H1 (cell line): Measurements from ENCODE around the gene LAMA3. TPM values are rescaled to one million over a fixed set of nuclear protein-coding genes. Genes with fewer than 3 reads are reported as not detected.

Experiments
- CTCF ChIA-PET: fragments of 300-600 bp; sonication (Branson Sonifier 250); formaldehyde crosslinking; loops from one replicate; lab custom pipeline; 2021; ENCODE audit not compliant: partially characterized antibody; lab: Charles Lee
- POLR2A ChIA-PET: fragments of 300-600 bp; sonication (Branson Sonifier 250); formaldehyde crosslinking; loops from one replicate; lab custom pipeline; 2021; ENCODE audit warnings: inconsistent platforms; ENCODE audit not compliant: partially characterized antibody; lab: Charles Lee
- DNase-seq, 2 experiments: peaks; one replicate each; pipeline versions ENCODE4 v3.0.0 to v3.0.0-alpha.2; 2010 to 2022; ENCODE audit warnings: low spot score in 2 of 2, low read depth in 1 of 2, mixed read lengths in 1 of 2
- FAIRE-seq: peaks from 2 replicates; lab custom pipeline; 2011; peaks lifted over from hg19 to GRCh38; lab: Jason Lieb, UNC
- H2AFZ ChIP-seq: 2 replicates; pipeline ENCODE4 v1.8.1; 2012; ENCODE audit warnings: low read length, inconsistent platforms
- H2AK5ac ChIP-seq: 2 replicates; pipeline ENCODE4 v1.6.1; 2013; ENCODE audit warnings: low read depth, low read length
- H2BK120ac ChIP-seq: replicated peaks from 2 replicates; pipeline ENCODE3; 2013; ENCODE audit warnings: low read depth, low read length, inconsistent platforms
- H2BK12ac ChIP-seq: 2 replicates; pipeline ENCODE4 v1.6.1; 2013; ENCODE audit warnings: low read depth, low read length
- H2BK15ac ChIP-seq: 2 replicates; pipeline ENCODE4 v1.6.1; 2013; ENCODE audit warnings: low read length
- H2BK20ac ChIP-seq: 2 replicates; pipeline ENCODE4 v1.6.1; 2013; ENCODE audit warnings: low read length
- H2BK5ac ChIP-seq: 2 replicates; pipeline ENCODE4 v1.6.1; 2013; ENCODE audit warnings: low read depth, low read length
- H3K14ac ChIP-seq: 2 replicates; pipeline ENCODE4 v1.6.1; 2013; ENCODE audit warnings: inconsistent platforms; ENCODE audit not compliant: insufficient read length
- H3K18ac ChIP-seq: 2 replicates; pipeline ENCODE4 v1.6.1; 2013; ENCODE audit warnings: low read length; ENCODE audit errors: extremely low read depth
- H3K23ac ChIP-seq: 2 replicates; pipeline ENCODE4 v1.6.1; 2013; ENCODE audit warnings: inconsistent platforms; ENCODE audit not compliant: insufficient read length
- H3K23me2 ChIP-seq: 2 replicates; pipeline ENCODE4 v1.6.1; 2013; ENCODE audit warnings: low read depth, low read length
- H3K27ac ChIP-seq: 2 replicates; pipeline ENCODE4 v1.6.1; 2011; ENCODE audit warnings: low read depth, low read length, inconsistent platforms
- H3K27me3 ChIP-seq, 4 experiments: replicated peaks in 1 of 4; 1 replicate in 1 of 4; 2 replicates in 3 of 4; pipeline versions ENCODE4 v1.6.1 to v1.8.1; 2011 to 2013; ENCODE audit warnings: low read length in 3 of 4, mild to moderate bottlenecking in 3 of 4, inconsistent platforms in 2 of 4, mixed read lengths in 2 of 4, moderate library complexity in 1 of 4; ENCODE audit not compliant: control insufficient read depth in 3 of 4, insufficient read depth in 3 of 4; ENCODE audit errors: extremely low read depth in 1 of 4
- H3K36me3 ChIP-seq, 4 experiments: 2 replicates each; pipeline versions ENCODE4 v1.6.1 to v1.8.1; 2011 to 2013; ENCODE audit warnings: mild to moderate bottlenecking in 4 of 4, low read length in 3 of 4, moderate library complexity in 2 of 4, control low read depth in 1 of 4, inconsistent platforms in 1 of 4; ENCODE audit not compliant: insufficient read depth in 4 of 4, control insufficient read depth in 2 of 4
- H3K4ac ChIP-seq: replicated peaks from 2 replicates; pipeline ENCODE3; 2013; ENCODE audit warnings: low read length, low read depth, mixed read lengths, inconsistent platforms; ENCODE audit not compliant: insufficient read length
- H3K4me1 ChIP-seq, 4 experiments: replicated peaks in 1 of 4; 1 replicate in 1 of 4; 2 replicates in 3 of 4; pipeline versions ENCODE4 v1.6.1 to v1.8.1; 2011 to 2013; ENCODE audit warnings: low read length in 3 of 4, inconsistent platforms in 2 of 4, mixed read lengths in 1 of 4; ENCODE audit not compliant: insufficient read depth in 4 of 4, control insufficient read depth in 3 of 4
- H3K4me2 ChIP-seq, 2 experiments: 2 replicates each; pipeline versions ENCODE4 v1.6.1 to v1.8.1; 2011 to 2013; ENCODE audit warnings: low read depth in 2 of 2, low read length in 2 of 2, control low read depth in 1 of 2, inconsistent platforms in 1 of 2, mild to moderate bottlenecking in 1 of 2; ENCODE audit not compliant: insufficient read depth in 1 of 2
- H3K4me3 ChIP-seq, 4 experiments: fragments of 200-600, 300-600 bp in 1 of 4; sonication (generic), shearing (Covaris generic), sonication (Bioruptor Twin) in 1 of 4; 2 replicates each; pipeline versions ENCODE4 v1.5.1 to v1.8.1; 2011 to 2016; ENCODE audit warnings: low read length in 4 of 4, low read depth in 3 of 4, control low read depth in 2 of 4, inconsistent platforms in 2 of 4, mild to moderate bottlenecking in 2 of 4, mixed read lengths in 1 of 4, moderate library complexity in 1 of 4; ENCODE audit not compliant: insufficient read depth in 2 of 4; ENCODE audit errors: extremely low read depth in 1 of 4
- H3K56ac ChIP-seq: replicated peaks from 2 replicates; pipeline ENCODE3; 2013; ENCODE audit warnings: low read depth, mild to moderate bottlenecking, mixed read lengths, low read length, inconsistent platforms; ENCODE audit not compliant: insufficient read length
- H3K79me1 ChIP-seq: 2 replicates; pipeline ENCODE4 v1.6.1; 2013; ENCODE audit warnings: low read depth, low read length, control low read depth
- H3K79me2 ChIP-seq, 2 experiments: 2 replicates each; pipeline versions ENCODE4 v1.6.1 to v1.8.1; 2012 to 2013; ENCODE audit warnings: low read length in 2 of 2, mild to moderate bottlenecking in 2 of 2, inconsistent platforms in 1 of 2; ENCODE audit not compliant: insufficient read depth in 2 of 2, control insufficient read depth in 1 of 2
- H3K9ac ChIP-seq, 4 experiments: replicated peaks in 1 of 4; 1 replicate in 1 of 4; 2 replicates in 3 of 4; pipeline versions ENCODE4 v1.6.1 to v1.8.1; 2011 to 2013; ENCODE audit warnings: low read depth in 3 of 4, low read length in 3 of 4, control low read depth in 2 of 4, mild to moderate bottlenecking in 2 of 4, moderate library complexity in 2 of 4, inconsistent platforms in 1 of 4; ENCODE audit errors: extremely low read depth in 1 of 4
- H3K9me3 ChIP-seq, 2 experiments: 2 replicates each; pipeline versions ENCODE4 v1.6.1 to v1.8.1; 2012 to 2013; ENCODE audit warnings: mild to moderate bottlenecking in 2 of 2, moderate library complexity in 2 of 2, control low read depth in 1 of 2, inconsistent platforms in 1 of 2, low read depth in 1 of 2, low read length in 1 of 2, mixed read lengths in 1 of 2; ENCODE audit not compliant: insufficient read depth in 2 of 2
- H4K20me1 ChIP-seq, 2 experiments: replicated peaks in 1 of 2; 2 replicates each; pipeline versions ENCODE3 to v1.8.1; 2011 to 2013; ENCODE audit warnings: inconsistent platforms in 2 of 2, low read length in 2 of 2, mild to moderate bottlenecking in 1 of 2; ENCODE audit not compliant: insufficient read depth in 2 of 2, control insufficient read depth in 1 of 2
- H4K5ac ChIP-seq: 2 replicates; pipeline ENCODE4 v1.6.1; 2013; ENCODE audit warnings: low read length, low read depth, mixed read lengths, inconsistent platforms; ENCODE audit not compliant: insufficient read length
- H4K8ac ChIP-seq: 2 replicates; pipeline ENCODE4 v1.8.0; 2013; ENCODE audit warnings: mild to moderate bottlenecking, moderate library complexity, low read length, inconsistent platforms; ENCODE audit not compliant: insufficient read depth; ENCODE audit errors: extremely low read depth
- H4K91ac ChIP-seq: replicated peaks from 2 replicates; pipeline ENCODE3; 2013; ENCODE audit warnings: low read length, mixed read lengths, inconsistent platforms; ENCODE audit not compliant: insufficient read length
- TEAD4 ChIP-seq: IDR thresholded peaks from 2 replicates; pipeline ENCODE4 v1.6.1; 2012; ENCODE audit warnings: low read depth, low read length, inconsistent platforms, mixed read lengths
- YY1 ChIP-seq: IDR thresholded peaks from 2 replicates; pipeline ENCODE4 v1.6.1; 2011; ENCODE audit warnings: low read depth, mild to moderate bottlenecking, low read length
- WGBS, 2 experiments: shearing (Covaris generic) in 1 of 2; methylation state at CpG; one replicate each; pipeline versions ENCODE4 v1.1.6 to v1.1.7; 2013 to 2015; ENCODE audit warnings: low lambda C conversion rate in 2 of 2, mixed read lengths in 2 of 2, inconsistent platforms in 1 of 2, low coverage in 1 of 2, missing lambda C conversion rate in 1 of 2; ENCODE audit not compliant: insufficient replicate concordance in 2 of 2, insufficient coverage in 1 of 2, insufficient read length in 1 of 2; ENCODE audit errors: extremely low coverage in 1 of 2, missing lambda C conversion rate in 1 of 2; 5-methylcytosine and 5-hydroxymethylcytosine counted together
- polyA plus RNA-seq, 7 experiments: library from polyadenylated mRNA; depleted of rRNA in 3 of 7; stranded (reverse) in 5 of 7; unstranded in 2 of 7; fragments of >200 nt in 5 of 7; fragments of 200-250 nt in 2 of 7; gene quantifications; 1 replicate in 5 of 7; 2 replicates in 1 of 7; 4 replicates in 1 of 7; pipeline versions ENCODE4 v1.2.1 to v1.2.3, GENCODE V29; 2011 to 2013; ENCODE audit warnings: missing spikeins in 2 of 7, mixed read lengths in 2 of 7
- total RNA-seq: library from RNA; stranded (reverse); fragmentation: NEBNext Ultra II Directional; extraction: Animal tissue kit (Norgen Biotek cat#: 25700); gene quantifications from 2 replicates; pipeline ENCODE4 v1.2.1, GENCODE V29; 2021

LAMA3 gene
- total and polyA plus RNA-seq, 2 of the 8 experiments (the other 6 are each of a cell fraction or from before 2014, with no cell fraction given) = 0.76 to 5.0 TPM

- Histone ChIP-seq H3K9ac (no peak overlapping the region; a peak in 1 of 7 replicates), H3K56ac (no peak overlapping the region), H2BK15ac (no peak overlapping the region), H3K9me3 (no peaks in the 10 kb centered on the region), H3K4ac (no peak overlapping the region), H3K4me3 (no peak overlapping the region), H3K36me3 (no peaks in the 10 kb centered on the region), H3K14ac (no peak overlapping the region), H3K23ac (no peak overlapping the region), H3K4me1 (peaks cover 0 to 2% (median 0%) of the 10 kb centered on the region in 4 experiments; a peak in 5 of 7 replicates), H3K79me1 (no peaks in the 10 kb centered on the region), H4K5ac (no peak overlapping the region), H3K79me2 (no peaks in the 10 kb centered on the region), H2BK120ac (no peak overlapping the region), H2BK12ac (0 out of 2 replicates have a peak overlapping the region, but pooled peaks have one; percentile 7), H2BK20ac (no peak overlapping the region), H4K20me1 (no peaks in the 10 kb centered on the region), H2AK5ac (no peak overlapping the region), H4K91ac (peak overlapping the region; percentile 29), H3K4me2 (no peak overlapping the region), H4K8ac (no peak overlapping the region), H3K18ac (no peak overlapping the region), H2AFZ (no peak overlapping the region), H3K23me2 (no peaks in the 10 kb centered on the region), H3K27ac (no peak overlapping the region), H2BK5ac (no peak overlapping the region), H3K27me3 (no peaks in the 10 kb centered on the region)
- WGBS, 2 experiments = 68% methylated on average over 9 of the region's 9 CpGs; no CpG with 5 or more reads in 1 of the 2 experiments
- no peak for TF ChIP-seq YY1
- peak; percentile 87 for TF ChIP-seq TEAD4
- DNase-seq (no peak), FAIRE-seq (peak; percentile 82)
- CTCF ChIA-PET = interaction anchor here (1.0 to 1.6 kb wide), 3 partner anchors 11 to 76 kb away, joined by 3 read pairs; no protein-coding TSS in a partner anchor
- POLR2A ChIA-PET = no interaction called here
These were observed 155.9 kb downstream of the LAMA3 start for GRCh38 chr18:23844991-23845680.
